Esophagus muscularis mucosa (tissue), 3 donors: ENCODE data around the gene RPL18A.

Experiments
- POLR2A ChIP-seq: fragments of 450-650 bp; IDR thresholded peaks from one replicate; pipeline ENCODE4 v1.6.1; 2017; ENCODE audit warnings: antibody characterized with exemption, moderate library complexity, mild to moderate bottlenecking, low read depth
- POLR2AphosphoS5 ChIP-seq, 2 donors: sonication (generic); formaldehyde crosslinking; IDR thresholded peaks; one replicate each; pipeline ENCODE4 v1.6.1; 2017; ENCODE audit warnings: antibody characterized with exemption in 2 of 2
- TF ChIP-seq, protein P1 (sequence below), 3 experiments: fragments of 200-600 bp in 2 of 3; fragments of 450-650 bp in 1 of 3; sonication (generic) in 2 of 3; IDR thresholded peaks; one replicate each; pipeline ENCODE4 v1.5.1; 2017 to 2019; ENCODE audit warnings: antibody characterized with exemption in 3 of 3, mild to moderate bottlenecking in 2 of 3, moderate library complexity in 1 of 3

DNA sequence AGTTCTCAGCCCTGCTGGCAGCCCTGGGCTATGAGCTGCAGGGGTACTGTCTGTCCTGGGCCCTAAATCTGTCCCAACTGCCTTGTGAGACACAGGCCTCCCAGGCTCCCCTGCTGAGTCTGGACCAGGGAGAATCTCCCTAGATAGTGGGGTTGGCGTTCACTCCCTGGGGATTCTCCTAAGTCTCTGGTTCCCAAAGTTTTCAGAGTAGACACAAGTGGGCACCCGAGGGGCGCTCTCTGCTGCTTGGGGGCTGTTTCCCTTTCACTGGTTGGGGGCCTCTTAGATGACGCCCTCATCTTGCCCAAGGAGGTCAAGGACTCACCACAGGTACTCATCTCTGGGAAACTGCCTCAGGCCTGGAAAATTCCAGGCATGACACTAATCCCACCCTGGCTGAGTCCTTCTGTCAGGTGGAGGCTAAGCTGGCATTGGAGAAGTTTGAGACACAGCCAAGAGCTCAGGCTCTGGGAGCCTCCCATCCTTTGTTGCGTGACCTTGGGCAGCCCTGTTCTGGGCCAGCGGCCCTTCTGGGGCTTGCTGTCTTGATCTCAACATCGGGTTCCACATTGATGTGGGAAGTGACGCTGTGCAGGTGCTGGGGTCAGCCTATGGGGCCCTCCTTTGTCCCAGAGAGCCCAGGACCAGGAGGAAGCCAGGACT lies 3.9 kb downstream of the RPL18A start:
- TF ChIP-seq, protein P1, sequence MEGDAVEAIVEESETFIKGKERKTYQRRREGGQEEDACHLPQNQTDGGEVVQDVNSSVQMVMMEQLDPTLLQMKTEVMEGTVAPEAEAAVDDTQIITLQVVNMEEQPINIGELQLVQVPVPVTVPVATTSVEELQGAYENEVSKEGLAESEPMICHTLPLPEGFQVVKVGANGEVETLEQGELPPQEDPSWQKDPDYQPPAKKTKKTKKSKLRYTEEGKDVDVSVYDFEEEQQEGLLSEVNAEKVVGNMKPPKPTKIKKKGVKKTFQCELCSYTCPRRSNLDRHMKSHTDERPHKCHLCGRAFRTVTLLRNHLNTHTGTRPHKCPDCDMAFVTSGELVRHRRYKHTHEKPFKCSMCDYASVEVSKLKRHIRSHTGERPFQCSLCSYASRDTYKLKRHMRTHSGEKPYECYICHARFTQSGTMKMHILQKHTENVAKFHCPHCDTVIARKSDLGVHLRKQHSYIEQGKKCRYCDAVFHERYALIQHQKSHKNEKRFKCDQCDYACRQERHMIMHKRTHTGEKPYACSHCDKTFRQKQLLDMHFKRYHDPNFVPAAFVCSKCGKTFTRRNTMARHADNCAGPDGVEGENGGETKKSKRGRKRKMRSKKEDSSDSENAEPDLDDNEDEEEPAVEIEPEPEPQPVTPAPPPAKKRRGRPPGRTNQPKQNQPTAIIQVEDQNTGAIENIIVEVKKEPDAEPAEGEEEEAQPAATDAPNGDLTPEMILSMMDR (IDR thresholded peaks at IDR 0.05) = no peak
- no peak for TF ChIP-seq POLR2A
- TF ChIP-seq POLR2AphosphoS5 (IDR thresholded peaks at IDR 0.05) = no peak
